Caco-2 (cell line): ENCODE measurements around the gene MT1B. TPM values are rescaled to one million over a fixed set of nuclear protein-coding genes. Genes with fewer than 3 reads are reported as not detected.

Experiments used
- BruUV-seq: library from RNA; stranded (reverse); fragments of 400-500 nt; replicated peaks from 2 replicates; lab custom pipeline; 2021; lab: Mats Ljungman, UMichigan
- CTCF ChIA-PET: fragments of 300-600 bp; sonication (Branson Sonifier 250); formaldehyde crosslinking; loops from one replicate; lab custom pipeline; 2022; ENCODE audit warnings: antibody characterized with exemption; lab: Charles Lee
- POLR2A ChIA-PET: fragments of 300-600 bp; sonication (Branson Sonifier 250); formaldehyde crosslinking; loops from one replicate; lab custom pipeline; 2022; ENCODE audit warnings: antibody characterized with exemption; lab: Charles Lee
- DNase-seq, 2 experiments: peaks; one replicate each; pipeline versions ENCODE4 v3.0.0 to v3.0.0-alpha.2; 2020 to 2022
- H3K27me3 ChIP-seq: replicated peaks from 2 replicates; pipeline ENCODE4 v1.6.0; 2011; ENCODE audit warnings: low read length; ENCODE audit not compliant: control insufficient read depth, insufficient read depth
- H3K36me3 ChIP-seq: 2 replicates; pipeline ENCODE4 v1.5.1; 2011; ENCODE audit warnings: low read length; ENCODE audit not compliant: control insufficient read depth, insufficient read depth
- H3K4me1 ChIP-seq: fragments of 250-450 bp; sonication (Bioruptor Pico); 2 replicates; pipeline ENCODE4 v1.5.1; 2020; ENCODE audit warnings: mild to moderate bottlenecking
- H3K4me3 ChIP-seq: 2 replicates; pipeline ENCODE4 v1.5.1; 2011; ENCODE audit warnings: low read depth, mild to moderate bottlenecking, control low read depth, low read length
- H3K9me3 ChIP-seq: fragments of 250-450 bp; sonication (Bioruptor Pico); 2 replicates; pipeline ENCODE4 v1.5.1; 2020; ENCODE audit warnings: mild to moderate bottlenecking, moderate library complexity
- H3K27ac Mint-ChIP-seq: one replicate; pipeline ENCODE4 v1.8.0; 2022; ENCODE audit warnings: mixed read lengths; ENCODE audit not compliant: unreplicated experiment
- H3K27me3 Mint-ChIP-seq: one replicate; pipeline ENCODE4 v1.8.0; 2022; ENCODE audit warnings: mixed read lengths; ENCODE audit not compliant: insufficient read depth, unreplicated experiment
- H3K36me3 Mint-ChIP-seq: one replicate; pipeline ENCODE4 v1.8.0; 2022; ENCODE audit warnings: mild to moderate bottlenecking, mixed read lengths; ENCODE audit not compliant: insufficient read depth, unreplicated experiment
- H3K4me1 Mint-ChIP-seq: one replicate; pipeline ENCODE4 v1.8.0; 2022; ENCODE audit warnings: low read depth, mixed read lengths; ENCODE audit not compliant: unreplicated experiment
- H3K4me3 Mint-ChIP-seq: one replicate; pipeline ENCODE4 v1.8.0; 2022; ENCODE audit warnings: mild to moderate bottlenecking, moderate library complexity, mixed read lengths; ENCODE audit not compliant: unreplicated experiment
- H3K9me3 Mint-ChIP-seq: one replicate; pipeline ENCODE4 v1.8.0; 2022; ENCODE audit warnings: mixed read lengths; ENCODE audit not compliant: unreplicated experiment
- CTCF ChIP-seq, 2 experiments: fragments of 200-600 bp in 1 of 2; IDR thresholded peaks; 1 replicate in 1 of 2; 2 replicates in 1 of 2; pipeline versions ENCODE4 v1.5.1 to v1.8.0; 2011 to 2022; ENCODE audit warnings: antibody characterized with exemption in 1 of 2, control low read depth in 1 of 2, inconsistent platforms in 1 of 2, low read depth in 1 of 2, low read length in 1 of 2, mild to moderate bottlenecking in 1 of 2, moderate library complexity in 1 of 2; ENCODE audit not compliant: insufficient read depth in 1 of 2, severe bottlenecking in 1 of 2, unreplicated experiment in 1 of 2
- intact Hi-C: fragments of 100-400 bp; cut with micrococcal nuclease; formaldehyde crosslinking; loops from one replicate; pipeline ENCODE4 v1.10.0; 2022; ENCODE audit not compliant: unreplicated experiment
- total RNA-seq: library from RNA; stranded (reverse); gene quantifications from 2 replicates; pipeline ENCODE4 v1.2.3, GENCODE V29; 2022

The MT1B gene
- total RNA-seq, 1 experiment from 2014 or later, result not detected

- no peak for TF ChIP-seq CTCF (IDR thresholded peaks at IDR 0.05; ENCODE audit: insufficient read depth in 1 of 2, low read depth in 1 of 2, low read length in 1 of 2, severe bottlenecking in 1 of 2, unreplicated experiment in 1 of 2)
- Mint-ChIP-seq H3K27me3 (peaks cover 23% of the 10 kb centered on the region), H3K27ac (no peak overlapping the region), H3K9me3 (no peaks in the 10 kb centered on the region), H3K4me1 (no peaks in the 10 kb centered on the region), H3K36me3 (no peaks in the 10 kb centered on the region), H3K4me3 (no peak overlapping the region)
- POLR2A ChIA-PET, result no interaction called here
- BruUV-seq, result no TSS peak
- no peaks in the 10 kb centered on the region for H3K36me3 ChIP-seq
- no peak overlapping the region for H3K4me3 ChIP-seq
- CTCF ChIA-PET, result interaction anchor here (0.6 to 2.3 kb wide), 2 partner anchors 26 to 127 kb away, joined by 3 to 8 read pairs; no protein-coding TSS in a partner anchor
- H3K27me3 ChIP-seq, result no peaks in the 10 kb centered on the region
- H3K9me3 ChIP-seq, result no peaks in the 10 kb centered on the region
- no peak for DNase-seq
- intact Hi-C loops, result no loop called here
- H3K4me1 ChIP-seq, result no peaks in the 10 kb centered on the region
Measured at GRCh38 chr16:56675685-56676210, 24.1 kb downstream of the MT1B start.

- POLR2A ChIA-PET, result no interaction called here
Measured at GRCh38 chr16:56677474-56677873, 25.8 kb downstream of the MT1B start.

GRCh38 chr16:56679078-56679730 lies 27.5 kb downstream of the MT1B start:
- no peaks in the 10 kb centered on the region for H3K36me3 Mint-ChIP-seq
- ChIA-PET CTCF (interaction anchor here (1.1 kb wide), 1 partner anchor 23 kb away, joined by 3 read pairs; no protein-coding TSS in a partner anchor), POLR2A (no interaction called here)
- H3K9me3 Mint-ChIP-seq, result no peaks in the 10 kb centered on the region
- no peaks in the 10 kb centered on the region for H3K4me1 Mint-ChIP-seq
- Histone ChIP-seq H3K36me3 (no peaks in the 10 kb centered on the region), H3K4me3 (no peak overlapping the region), H3K9me3 (no peaks in the 10 kb centered on the region), H3K27me3 (no peaks in the 10 kb centered on the region), H3K4me1 (peaks cover 8% of the 10 kb centered on the region; the same call in 1 of the 2 replicates)
- H3K27ac Mint-ChIP-seq, result no peak overlapping the region
- H3K4me3 Mint-ChIP-seq, result no peak overlapping the region
- no peak for TF ChIP-seq CTCF (IDR thresholded peaks at IDR 0.05; ENCODE audit: insufficient read depth in 1 of 2, low read depth in 1 of 2, low read length in 1 of 2, severe bottlenecking in 1 of 2, unreplicated experiment in 1 of 2)
- intact Hi-C loops, result no loop called here
- H3K27me3 Mint-ChIP-seq, result peaks cover 6% of the 10 kb centered on the region
- BruUV-seq, result no TSS peak
- DNase-seq, result no peak

More at GRCh38 chr16:56677474-56677873, 25.8 kb downstream of the MT1B start:
- H3K4me3 Mint-ChIP-seq, result no peak overlapping the region
- H3K36me3 Mint-ChIP-seq, result no peaks in the 10 kb centered on the region
- no peaks in the 10 kb centered on the region for H3K4me1 ChIP-seq
- TF ChIP-seq CTCF (IDR thresholded peaks at IDR 0.05; ENCODE audit: insufficient read depth in 1 of 2, low read depth in 1 of 2, low read length in 1 of 2, severe bottlenecking in 1 of 2, unreplicated experiment in 1 of 2), result no peak
- H3K4me3 ChIP-seq, result no peak overlapping the region
- H3K9me3 ChIP-seq, result no peaks in the 10 kb centered on the region
- no peak overlapping the region for H3K27ac Mint-ChIP-seq
- H3K9me3 Mint-ChIP-seq, result no peaks in the 10 kb centered on the region
- H3K27me3 Mint-ChIP-seq, result peaks cover 12% of the 10 kb centered on the region
- no peaks in the 10 kb centered on the region for H3K4me1 Mint-ChIP-seq
- CTCF ChIA-PET, result interaction anchor here (0.6 to 2.3 kb wide), 2 partner anchors 25 to 98 kb away, joined by 3 to 8 read pairs; no protein-coding TSS in a partner anchor
- H3K36me3 ChIP-seq, result no peaks in the 10 kb centered on the region
- BruUV-seq, result no TSS peak
- DNase-seq, result no peak
- intact Hi-C loops, result no loop called here
- H3K27me3 ChIP-seq, result no peaks in the 10 kb centered on the region
